Adipose tissue (tissue), 3 donors: Measurements from ENCODE around the gene E2F2. TPM values are rescaled to one million over a fixed set of nuclear protein-coding genes. Genes with fewer than 3 reads are reported as not detected.
A peak's percentile ranks its signal among the peaks of the same experiment; 100 is the strongest.
"Not testable (repeated sequence)": the region's sequence is repeated elsewhere in the genome, so short reads cannot be mapped to it uniquely, and the experiment has no call there.

Source experiments
- H3K27ac ChIP-seq: one replicate; pipeline ENCODE4 v1.5.1; 2013; ENCODE audit warnings: low read depth, low read length
- WGBS, 3 donors: extraction: QIAGEN DNeasy Blood & Tissue Kit; methylation state at CpG; one replicate each; pipeline ENCODE4 v1.1.7; 2013; 5-methylcytosine and 5-hydroxymethylcytosine counted together
- polyA plus RNA-seq, 3 donors: library from polyadenylated mRNA; stranded (reverse); fragments of 200-250 nt; gene quantifications; one replicate each; pipeline ENCODE4 v1.2.3, GENCODE V29; 2013
- donor health status: healthy with polysubstance abuse.
- donor health status: Bipolar disorder and iron deficiency.
- donor health status: healthy.

The E2F2 gene
- polyA plus RNA-seq, 3 donors = 0.10 to 0.22 (median 0.16) TPM

GRCh38 chr1:23554481-23555269 is 23.6 kb upstream of the E2F2 start:
- 1% methylated on average over 59 to 81 of the region's 81 CpGs for WGBS, 3 donors
- H3K27ac ChIP-seq = peak overlapping the region; percentile 30

GRCh38 chr1:23554127-23554480 is 23.1 kb upstream of the E2F2 start:
- H3K27ac ChIP-seq = peak overlapping the region; percentile 30
- WGBS, 3 donors = 32 to 52% (median 34%) methylated on average over 12 of the region's 12 CpGs

- H3K27ac ChIP-seq = no peak overlapping the region
- WGBS, 3 donors = 60 to 76% (median 72%) methylated on average over 21 of the region's 21 CpGs
These were observed 22.4 kb upstream of the E2F2 start for GRCh38 chr1:23553231-23554126.

- H3K27ac ChIP-seq = no peak overlapping the region
- WGBS, 3 donors = 82 to 87% (median 85%) methylated on average over 4 of the region's 4 CpGs
These were observed 20.8 kb upstream of the E2F2 start for GRCh38 chr1:23551849-23552248.

- no peak overlapping the region for H3K27ac ChIP-seq
- 49 to 72% (median 64%) methylated on average over 9 of the region's 9 CpGs for WGBS, 3 donors
These were observed 17.7 kb upstream of the E2F2 start for GRCh38 chr1:23548704-23549143.

GRCh38 chr1:23546897-23547584 is 16.0 kb upstream of the E2F2 start:
- 70 to 84% (median 80%) methylated on average over 8 of the region's 8 CpGs for WGBS, 3 donors
- no peak overlapping the region for H3K27ac ChIP-seq

GRCh38 chr1:23545851-23546250 is 14.8 kb upstream of the E2F2 start:
- no peak overlapping the region for H3K27ac ChIP-seq
- 85 to 92% (median 90%) methylated on average over 9 of the region's 9 CpGs for WGBS, 3 donors

- 38 to 41% (median 39%) methylated on average over 8 of the region's 8 CpGs for WGBS, 3 donors
- no peak overlapping the region for H3K27ac ChIP-seq
These were observed 13.7 kb upstream of the E2F2 start for GRCh38 chr1:23544444-23545389.

GRCh38 chr1:23543707-23544443 is 12.8 kb upstream of the E2F2 start:
- H3K27ac ChIP-seq = no peak overlapping the region
- 74 to 87% (median 83%) methylated on average over 8 of the region's 8 CpGs for WGBS, 3 donors

GRCh38 chr1:23542940-23543339 is 11.9 kb upstream of the E2F2 start:
- WGBS, 3 donors = 86 to 91% (median 87%) methylated on average over 4 to 5 of the region's 5 CpGs
- not testable (repeated sequence) for H3K27ac ChIP-seq

- no peak overlapping the region for H3K27ac ChIP-seq
- 5 to 8% (median 6%) methylated on average over 16 of the region's 16 CpGs for WGBS, 3 donors
These were observed 8.7 kb upstream of the E2F2 start for GRCh38 chr1:23539698-23540266.

- H3K27ac ChIP-seq = no peak overlapping the region
- 68 to 76% (median 74%) methylated on average over 9 of the region's 9 CpGs for WGBS, 3 donors
These were observed 6.4 kb upstream of the E2F2 start for GRCh38 chr1:23537296-23537973.

- WGBS, 3 donors = 57 to 89% (median 71%) methylated on average over 6 of the region's 6 CpGs
- no peak overlapping the region for H3K27ac ChIP-seq
These were observed 2.4 kb upstream of the E2F2 start for GRCh38 chr1:23533246-23534023.

- 34 to 47% (median 39%) methylated on average over 5 of the region's 5 CpGs for WGBS, 3 donors
- H3K27ac ChIP-seq = no peak overlapping the region
These were observed 595 bp upstream of the E2F2 start for GRCh38 chr1:23531562-23532094.

- 5% methylated on average over 22 of the region's 22 CpGs for WGBS, 3 donors
- H3K27ac ChIP-seq = no peak overlapping the region
These were observed 816 bp downstream of the E2F2 start for GRCh38 chr1:23530087-23530746.
